Measurements from ENCODE around the gene PDE8A.

The PDE8A gene

GRCh38 chr15:85048430-85048829 lies 66.8 kb downstream of the PDE8A start:
- peaks cover 3% of the 10 kb centered on the region for H3K36me3 Mint-ChIP-seq (ENCODE audit: insufficient read depth)
- ATAC-seq (replicated peaks) (no peak), DNase-seq (no peak)
- H3K4me3 Mint-ChIP-seq, result peak overlapping the region in 1 of 2 donors; percentile 0
- peaks cover 10 to 13% of the 10 kb centered on the region in 2 donors for H3K4me1 Mint-ChIP-seq (ENCODE audit: low read depth in 2 of 2)
- no peaks in the 10 kb centered on the region for H3K27me3 Mint-ChIP-seq
- no peaks in the 10 kb centered on the region for H3K9me3 Mint-ChIP-seq
- H3K27ac Mint-ChIP-seq, result peak overlapping the region; percentile 16 to 76

- no peak for DNase-seq
- no peaks in the 10 kb centered on the region for H3K27me3 Mint-ChIP-seq
- no peaks in the 10 kb centered on the region for H3K9me3 Mint-ChIP-seq
- H3K36me3 Mint-ChIP-seq (ENCODE audit: insufficient read depth), result peaks cover 3% of the 10 kb centered on the region
- no peak for ATAC-seq (replicated peaks)
- H3K4me1 Mint-ChIP-seq (ENCODE audit: low read depth in 2 of 2), result peaks cover 14 to 17% of the 10 kb centered on the region in 2 donors
- H3K27ac Mint-ChIP-seq, result no peak overlapping the region
- no peak overlapping the region for H3K4me3 Mint-ChIP-seq
Measured at GRCh38 chr15:85049805-85050204, 68.1 kb downstream of the PDE8A start.

- H3K27me3 Mint-ChIP-seq, result no peaks in the 10 kb centered on the region
- no peak overlapping the region for H3K27ac Mint-ChIP-seq
- ATAC-seq (replicated peaks) (no peak), DNase-seq (no peak)
- H3K9me3 Mint-ChIP-seq, result peaks cover 3 to 7% of the 10 kb centered on the region in 2 donors
- H3K36me3 Mint-ChIP-seq (ENCODE audit: insufficient read depth), result peaks cover 2% of the 10 kb centered on the region
- peaks cover 29 to 34% of the 10 kb centered on the region in 2 donors for H3K4me1 Mint-ChIP-seq (ENCODE audit: low read depth in 2 of 2)
- no peak overlapping the region for H3K4me3 Mint-ChIP-seq
Measured at GRCh38 chr15:85059734-85060133, 78.1 kb downstream of the PDE8A start.

- peaks cover 0 to 7% of the 10 kb centered on the region in 2 donors for H3K9me3 Mint-ChIP-seq
- H3K4me1 Mint-ChIP-seq (ENCODE audit: low read depth in 2 of 2), result peaks cover 22 to 24% of the 10 kb centered on the region in 2 donors
- ATAC-seq (replicated peaks) (no peak), DNase-seq (no peak)
- peaks cover 11% of the 10 kb centered on the region for H3K36me3 Mint-ChIP-seq (ENCODE audit: insufficient read depth)
- no peak overlapping the region for H3K4me3 Mint-ChIP-seq
- H3K27me3 Mint-ChIP-seq, result no peaks in the 10 kb centered on the region
- H3K27ac Mint-ChIP-seq, result peak overlapping the region in 1 of 2 donors; percentile 38
Measured at GRCh38 chr15:85062560-85062959, 80.9 kb downstream of the PDE8A start.

- peaks cover 11% of the 10 kb centered on the region for H3K36me3 Mint-ChIP-seq (ENCODE audit: insufficient read depth)
- H3K4me1 Mint-ChIP-seq (ENCODE audit: low read depth in 2 of 2), result peaks cover 17 to 24% of the 10 kb centered on the region in 2 donors
- H3K27ac Mint-ChIP-seq, result peak overlapping the region in 1 of 2 donors; percentile 38
- no peaks in the 10 kb centered on the region for H3K27me3 Mint-ChIP-seq
- no peak for ATAC-seq (replicated peaks)
- peaks cover 0 to 7% of the 10 kb centered on the region in 2 donors for H3K9me3 Mint-ChIP-seq
- no peak overlapping the region for H3K4me3 Mint-ChIP-seq
- no peak for DNase-seq
Measured at GRCh38 chr15:85063088-85063487, 81.4 kb downstream of the PDE8A start.

GRCh38 chr15:85063522-85064079 lies 81.9 kb downstream of the PDE8A start:
- no peak for ATAC-seq (replicated peaks)
- no peak for DNase-seq
- Mint-ChIP-seq H3K36me3 (ENCODE audit: insufficient read depth) (peaks cover 11% of the 10 kb centered on the region), H3K27ac (peak overlapping the region in 1 of 2 donors; percentile 22), H3K4me1 (ENCODE audit: low read depth in 2 of 2) (peaks cover 17 to 24% of the 10 kb centered on the region in 2 donors), H3K9me3 (peaks cover 0 to 7% of the 10 kb centered on the region in 2 donors), H3K27me3 (no peaks in the 10 kb centered on the region), H3K4me3 (no peak overlapping the region)

- no peak for ATAC-seq (replicated peaks)
- Mint-ChIP-seq H3K9me3 (peaks cover 0 to 7% of the 10 kb centered on the region in 2 donors), H3K27me3 (no peaks in the 10 kb centered on the region), H3K27ac (peak overlapping the region; percentile 22 to 23), H3K4me1 (ENCODE audit: low read depth in 2 of 2) (peaks cover 14 to 16% of the 10 kb centered on the region in 2 donors), H3K36me3 (ENCODE audit: insufficient read depth) (peaks cover 8% of the 10 kb centered on the region), H3K4me3 (no peak overlapping the region)
- no peak for DNase-seq
Measured at GRCh38 chr15:85064710-85065109, 83.1 kb downstream of the PDE8A start.

GRCh38 chr15:85071061-85071460 lies 89.4 kb downstream of the PDE8A start:
- peaks cover 14% of the 10 kb centered on the region for H3K36me3 Mint-ChIP-seq (ENCODE audit: insufficient read depth)
- no peaks in the 10 kb centered on the region for H3K9me3 Mint-ChIP-seq
- no peak for DNase-seq
- H3K27me3 Mint-ChIP-seq, result no peaks in the 10 kb centered on the region
- H3K4me1 Mint-ChIP-seq (ENCODE audit: low read depth in 2 of 2), result peaks cover 0 to 12% of the 10 kb centered on the region in 2 donors
- no peak for ATAC-seq (replicated peaks)
- H3K27ac Mint-ChIP-seq, result peak overlapping the region; percentile 5 to 27
- no peak overlapping the region for H3K4me3 Mint-ChIP-seq

GRCh38 chr15:85071504-85071903 lies 89.8 kb downstream of the PDE8A start:
- Mint-ChIP-seq H3K27ac (peak overlapping the region in 1 of 2 donors; percentile 27), H3K9me3 (no peaks in the 10 kb centered on the region), H3K4me3 (no peak overlapping the region), H3K27me3 (no peaks in the 10 kb centered on the region), H3K36me3 (ENCODE audit: insufficient read depth) (peaks cover 11% of the 10 kb centered on the region), H3K4me1 (ENCODE audit: low read depth in 2 of 2) (peaks cover 0 to 12% of the 10 kb centered on the region in 2 donors)
- DNase-seq (no peak), ATAC-seq (replicated peaks) (no peak)

- peaks cover 0 to 12% of the 10 kb centered on the region in 2 donors for H3K4me1 Mint-ChIP-seq (ENCODE audit: low read depth in 2 of 2)
- no peaks in the 10 kb centered on the region for H3K27me3 Mint-ChIP-seq
- DNase-seq (no peak), ATAC-seq (replicated peaks) (no peak)
- no peak overlapping the region for H3K4me3 Mint-ChIP-seq
- peaks cover 6% of the 10 kb centered on the region for H3K36me3 Mint-ChIP-seq (ENCODE audit: insufficient read depth)
- H3K9me3 Mint-ChIP-seq, result no peaks in the 10 kb centered on the region
- no peak overlapping the region for H3K27ac Mint-ChIP-seq
Measured at GRCh38 chr15:85072917-85073316, 91.3 kb downstream of the PDE8A start.

GRCh38 chr15:85073556-85074194 lies 92.0 kb downstream of the PDE8A start:
- DNase-seq, result no peak
- H3K27me3 Mint-ChIP-seq, result no peaks in the 10 kb centered on the region
- peaks cover 6% of the 10 kb centered on the region for H3K36me3 Mint-ChIP-seq (ENCODE audit: insufficient read depth)
- H3K9me3 Mint-ChIP-seq, result no peaks in the 10 kb centered on the region
- H3K4me3 Mint-ChIP-seq, result no peak overlapping the region
- no peak for ATAC-seq (replicated peaks)
- no peak overlapping the region for H3K27ac Mint-ChIP-seq
- H3K4me1 Mint-ChIP-seq (ENCODE audit: low read depth in 2 of 2), result peaks cover 0 to 12% of the 10 kb centered on the region in 2 donors

- ATAC-seq (replicated peaks) (no peak), DNase-seq (no peak)
- Mint-ChIP-seq H3K9me3 (no peaks in the 10 kb centered on the region), H3K4me1 (ENCODE audit: low read depth in 2 of 2) (no peaks in the 10 kb centered on the region), H3K36me3 (ENCODE audit: insufficient read depth) (peaks cover 21% of the 10 kb centered on the region), H3K27ac (no peak overlapping the region), H3K27me3 (no peaks in the 10 kb centered on the region), H3K4me3 (no peak overlapping the region)
Measured at GRCh38 chr15:85086855-85087254, 105.2 kb downstream of the PDE8A start.

- Mint-ChIP-seq H3K9me3 (no peaks in the 10 kb centered on the region), H3K27me3 (no peaks in the 10 kb centered on the region), H3K36me3 (ENCODE audit: insufficient read depth) (peaks cover 25% of the 10 kb centered on the region), H3K4me1 (ENCODE audit: low read depth in 2 of 2) (no peaks in the 10 kb centered on the region), H3K27ac (no peak overlapping the region), H3K4me3 (no peak overlapping the region)
- no peak for DNase-seq
- no peak for ATAC-seq (replicated peaks)
Measured at GRCh38 chr15:85088300-85088699, 106.6 kb downstream of the PDE8A start.

GRCh38 chr15:85089929-85090597 lies 108.4 kb downstream of the PDE8A start:
- no peaks in the 10 kb centered on the region for H3K9me3 Mint-ChIP-seq
- peaks cover 29% of the 10 kb centered on the region for H3K36me3 Mint-ChIP-seq (ENCODE audit: insufficient read depth)
- H3K4me3 Mint-ChIP-seq, result no peak overlapping the region
- no peak for DNase-seq
- no peaks in the 10 kb centered on the region for H3K27me3 Mint-ChIP-seq
- no peaks in the 10 kb centered on the region for H3K4me1 Mint-ChIP-seq (ENCODE audit: low read depth in 2 of 2)
- ATAC-seq (replicated peaks), result no peak
- no peak overlapping the region for H3K27ac Mint-ChIP-seq
